Neuron (in vitro differentiated cells): Measurements from ENCODE around the gene ESYT2.
"Not testable (repeated sequence)": the region's sequence is repeated elsewhere in the genome, so short reads cannot be mapped to it uniquely, and the experiment has no call there.

Experiments used
- H2AFZ ChIP-seq: one replicate; pipeline ENCODE4 v1.6.1; 2013; ENCODE audit warnings: low read depth, mild to moderate bottlenecking, inconsistent platforms, low read length, moderate library complexity
- H3K27me3 ChIP-seq: one replicate; pipeline ENCODE4 v1.6.1; 2013; ENCODE audit warnings: low read length; ENCODE audit not compliant: insufficient read depth
- H3K36me3 ChIP-seq: one replicate; pipeline ENCODE4 v1.6.1; 2013; ENCODE audit warnings: low read length; ENCODE audit not compliant: insufficient read depth
- H3K4me1 ChIP-seq: one replicate; pipeline ENCODE4 v1.6.1; 2013; ENCODE audit warnings: low read length; ENCODE audit not compliant: insufficient read depth
- H3K4me3 ChIP-seq: 2 replicates; pipeline ENCODE4 v1.5.1; 2013; ENCODE audit warnings: mild to moderate bottlenecking, low read length, moderate library complexity
- H3K9me3 ChIP-seq: one replicate; pipeline ENCODE4 v1.6.1; 2013; ENCODE audit warnings: low read length

ESYT2 gene, protein sequence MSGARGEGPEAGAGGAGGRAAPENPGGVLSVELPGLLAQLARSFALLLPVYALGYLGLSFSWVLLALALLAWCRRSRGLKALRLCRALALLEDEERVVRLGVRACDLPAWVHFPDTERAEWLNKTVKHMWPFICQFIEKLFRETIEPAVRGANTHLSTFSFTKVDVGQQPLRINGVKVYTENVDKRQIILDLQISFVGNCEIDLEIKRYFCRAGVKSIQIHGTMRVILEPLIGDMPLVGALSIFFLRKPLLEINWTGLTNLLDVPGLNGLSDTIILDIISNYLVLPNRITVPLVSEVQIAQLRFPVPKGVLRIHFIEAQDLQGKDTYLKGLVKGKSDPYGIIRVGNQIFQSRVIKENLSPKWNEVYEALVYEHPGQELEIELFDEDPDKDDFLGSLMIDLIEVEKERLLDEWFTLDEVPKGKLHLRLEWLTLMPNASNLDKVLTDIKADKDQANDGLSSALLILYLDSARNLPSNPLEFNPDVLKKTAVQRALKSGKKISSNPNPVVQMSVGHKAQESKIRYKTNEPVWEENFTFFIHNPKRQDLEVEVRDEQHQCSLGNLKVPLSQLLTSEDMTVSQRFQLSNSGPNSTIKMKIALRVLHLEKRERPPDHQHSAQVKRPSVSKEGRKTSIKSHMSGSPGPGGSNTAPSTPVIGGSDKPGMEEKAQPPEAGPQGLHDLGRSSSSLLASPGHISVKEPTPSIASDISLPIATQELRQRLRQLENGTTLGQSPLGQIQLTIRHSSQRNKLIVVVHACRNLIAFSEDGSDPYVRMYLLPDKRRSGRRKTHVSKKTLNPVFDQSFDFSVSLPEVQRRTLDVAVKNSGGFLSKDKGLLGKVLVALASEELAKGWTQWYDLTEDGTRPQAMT

DNA sequence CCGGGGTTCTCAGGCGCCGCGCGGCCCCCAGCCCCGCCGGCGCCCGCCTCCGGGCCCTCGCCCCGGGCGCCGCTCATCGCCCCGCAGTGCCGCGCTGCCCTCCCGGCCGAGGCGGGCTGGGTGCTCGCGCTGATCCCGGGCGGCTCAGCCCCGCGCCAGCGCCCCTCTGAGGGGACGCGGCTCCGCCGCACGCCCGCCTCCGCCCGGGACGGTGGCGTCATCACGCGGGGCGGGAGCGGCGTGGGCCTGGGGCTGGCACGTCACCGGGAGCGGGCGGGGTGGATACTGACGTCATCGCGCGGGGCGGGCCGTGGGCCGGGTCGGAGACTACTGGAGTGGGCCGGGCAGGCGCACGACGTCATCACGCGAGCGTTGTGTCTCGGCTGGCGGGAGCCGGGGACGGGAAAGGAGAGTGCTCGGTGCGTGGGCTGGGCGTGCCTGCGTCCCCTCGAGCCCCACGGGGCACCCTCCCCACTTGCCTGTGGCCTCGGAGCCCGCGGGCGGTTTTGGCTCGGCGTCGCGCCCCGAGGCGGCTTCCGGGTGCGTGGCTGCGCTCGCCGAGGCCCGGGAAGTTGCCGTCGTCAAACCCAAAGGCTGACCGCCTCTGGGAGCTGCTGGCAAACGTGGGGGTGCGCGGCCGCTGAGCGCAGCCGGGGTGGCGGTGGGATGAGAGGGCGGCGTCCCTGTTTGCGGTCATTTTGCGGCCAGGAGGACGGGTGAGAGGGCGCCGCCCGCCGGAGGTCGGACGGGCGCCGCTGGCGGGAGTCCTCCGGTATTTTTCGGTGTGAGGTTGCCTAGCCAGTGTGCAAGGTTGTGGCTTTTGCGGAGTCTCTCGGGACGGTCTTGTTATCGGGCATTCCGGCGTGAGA is at the start of gene ESYT2:
TSS of gene ESYT2 (minus strand) at position 168 of the 869 bp plus-strand sequence. CDS start at position 77, 91 bp downstream.
- Histone ChIP-seq H3K27me3 (no peaks in the 10 kb centered on the region), H3K4me3 (peak within 1 kb of the TSS; percentile 86), H3K36me3 (no peaks in the 10 kb centered on the region), H2AFZ (peak within 1 kb of the TSS; percentile 92), H3K9me3 (no peaks in the 10 kb centered on the region), H3K4me1 (peaks cover 17% of the 10 kb centered on the region)

DNA sequence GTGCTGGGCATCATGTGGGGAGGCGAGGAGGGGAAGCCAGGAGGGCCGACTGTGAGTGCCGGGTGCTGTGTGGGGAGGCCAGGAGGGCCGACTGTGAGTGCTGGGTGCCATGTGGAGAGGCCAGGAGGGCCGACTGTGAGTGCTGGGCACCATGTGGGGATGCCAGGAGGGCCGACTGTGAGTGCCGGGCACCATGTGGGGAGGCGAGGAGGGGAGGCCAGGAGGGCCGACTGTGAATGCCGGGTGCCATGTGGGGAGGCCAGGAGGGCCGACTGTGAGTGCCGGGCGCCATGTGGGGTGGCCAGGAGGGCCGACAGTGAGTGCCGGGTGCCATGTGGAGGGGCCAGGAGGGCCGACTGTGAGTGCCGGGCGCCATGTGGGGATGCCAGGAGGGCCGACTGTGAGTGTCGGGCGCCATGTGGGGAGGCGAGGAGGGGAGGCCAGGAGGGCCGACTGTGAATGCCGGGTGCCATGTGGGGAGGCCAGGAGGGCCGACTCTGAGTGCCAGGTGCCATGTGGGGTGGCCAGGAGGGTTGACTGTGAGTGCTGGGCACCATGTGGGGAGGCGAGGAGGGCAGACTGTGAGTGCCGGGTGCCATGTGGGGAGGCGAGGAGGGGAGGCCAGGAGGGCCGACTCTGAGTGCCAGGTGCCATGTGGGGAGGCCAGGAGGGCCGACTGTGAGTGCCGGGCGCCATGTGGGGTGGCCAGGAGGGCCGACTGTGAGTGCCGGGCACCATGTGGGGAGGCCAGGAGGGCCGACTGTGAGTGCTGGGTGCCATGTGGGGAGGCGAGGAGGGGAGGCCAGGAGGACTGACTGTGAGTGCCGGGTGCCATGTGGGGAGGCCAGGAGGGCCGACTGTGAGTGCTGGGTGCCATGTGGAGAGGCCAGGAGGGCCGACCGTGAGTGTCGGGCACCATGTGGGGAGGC is 49.1 kb upstream of the ESYT2 start:
- not testable (repeated sequence) for H3K4me3 ChIP-seq, H3K27me3 ChIP-seq, H3K9me3 ChIP-seq, H3K4me1 ChIP-seq, H2AFZ ChIP-seq
- peaks cover 52% of the 10 kb centered on the region for H3K36me3 ChIP-seq

DNA sequence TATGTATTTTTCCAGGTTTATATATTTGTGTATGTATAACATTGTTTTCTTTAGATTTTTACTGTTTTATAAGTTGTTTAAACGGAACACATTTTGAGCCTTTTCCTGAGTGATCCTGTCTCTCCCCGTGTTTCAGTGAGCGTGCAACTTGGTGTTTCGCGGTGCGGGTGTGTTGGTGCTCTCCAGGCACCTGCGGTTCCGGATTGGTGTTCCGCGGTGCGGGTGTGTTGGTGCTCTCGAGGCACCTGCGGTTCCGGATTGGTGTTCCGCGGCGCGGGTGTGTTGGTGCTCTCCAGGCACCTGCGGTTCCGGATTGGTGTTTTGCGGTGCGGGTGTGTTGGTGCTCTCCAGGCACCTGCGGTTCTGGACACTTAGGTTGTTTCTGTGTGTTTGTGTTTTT is 47.7 kb upstream of the ESYT2 start:
- Histone ChIP-seq H3K9me3 (no peaks in the 10 kb centered on the region), H3K27me3 (no peaks in the 10 kb centered on the region), H3K4me3 (no peak overlapping the region), H2AFZ (no peak overlapping the region), H3K4me1 (no peaks in the 10 kb centered on the region), H3K36me3 (peaks cover 52% of the 10 kb centered on the region)

DNA sequence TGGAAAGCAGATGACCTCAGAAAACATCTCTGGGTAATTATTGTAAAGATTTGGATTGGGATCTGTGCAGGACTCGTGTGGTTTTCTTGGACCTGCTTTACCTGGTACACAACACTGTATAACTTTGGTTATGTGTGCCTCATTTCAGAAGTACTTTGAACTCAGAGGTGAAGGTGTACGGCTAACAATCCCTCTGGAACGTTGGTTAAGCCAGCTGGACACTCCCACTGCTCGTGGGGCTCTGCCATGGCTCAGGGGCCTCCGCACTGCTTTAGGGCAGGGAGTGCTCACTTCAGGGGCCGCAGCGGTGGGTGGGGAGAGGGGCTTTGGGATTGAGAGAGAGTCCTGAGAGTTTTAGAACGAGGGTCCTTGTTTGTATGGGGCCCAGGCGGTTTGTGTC is 40.6 kb upstream of the ESYT2 start:
- H3K36me3 ChIP-seq: peaks cover 33% of the 10 kb centered on the region
- H2AFZ ChIP-seq: no peak overlapping the region
- H3K27me3 ChIP-seq: no peaks in the 10 kb centered on the region
- H3K4me3 ChIP-seq: no peak overlapping the region
- no peaks in the 10 kb centered on the region for H3K4me1 ChIP-seq
- peaks cover 4% of the 10 kb centered on the region for H3K9me3 ChIP-seq

DNA sequence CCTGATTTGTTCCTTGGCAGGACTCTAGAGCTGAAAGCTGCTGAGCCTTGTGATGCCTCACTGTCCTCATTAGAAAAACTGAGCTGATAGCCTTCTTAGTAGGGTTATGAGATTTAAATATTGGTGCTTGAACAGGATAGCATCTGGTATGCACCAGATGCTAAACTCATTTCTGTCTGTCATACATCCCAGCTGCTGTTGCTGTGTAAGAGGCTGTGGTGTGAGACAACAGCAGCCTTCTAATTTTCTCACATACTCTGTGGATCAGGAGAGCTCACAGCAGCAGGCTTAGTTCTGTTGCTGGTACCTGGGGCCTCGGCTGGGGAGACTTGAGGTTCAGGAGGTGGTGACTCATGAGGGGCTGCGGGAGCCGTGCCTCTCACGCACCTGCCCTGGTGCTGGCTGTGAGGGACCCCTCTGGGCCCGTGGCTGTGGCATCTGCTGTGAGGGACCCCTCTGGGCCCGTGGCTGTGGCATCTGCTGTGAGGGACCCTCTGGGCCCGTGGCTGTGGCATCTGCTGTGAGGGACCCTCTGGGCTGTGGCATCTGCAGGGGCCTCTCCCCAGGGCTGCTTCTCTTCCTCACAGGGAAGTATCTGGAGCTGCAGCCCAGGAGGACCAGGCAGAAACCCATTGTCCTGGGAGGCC is 39.6 kb upstream of the ESYT2 start:
- Histone ChIP-seq H3K9me3 (peaks cover 4% of the 10 kb centered on the region), H3K4me3 (no peak overlapping the region), H2AFZ (no peak overlapping the region), H3K36me3 (peaks cover 28% of the 10 kb centered on the region), H3K27me3 (no peaks in the 10 kb centered on the region), H3K4me1 (no peaks in the 10 kb centered on the region)

DNA sequence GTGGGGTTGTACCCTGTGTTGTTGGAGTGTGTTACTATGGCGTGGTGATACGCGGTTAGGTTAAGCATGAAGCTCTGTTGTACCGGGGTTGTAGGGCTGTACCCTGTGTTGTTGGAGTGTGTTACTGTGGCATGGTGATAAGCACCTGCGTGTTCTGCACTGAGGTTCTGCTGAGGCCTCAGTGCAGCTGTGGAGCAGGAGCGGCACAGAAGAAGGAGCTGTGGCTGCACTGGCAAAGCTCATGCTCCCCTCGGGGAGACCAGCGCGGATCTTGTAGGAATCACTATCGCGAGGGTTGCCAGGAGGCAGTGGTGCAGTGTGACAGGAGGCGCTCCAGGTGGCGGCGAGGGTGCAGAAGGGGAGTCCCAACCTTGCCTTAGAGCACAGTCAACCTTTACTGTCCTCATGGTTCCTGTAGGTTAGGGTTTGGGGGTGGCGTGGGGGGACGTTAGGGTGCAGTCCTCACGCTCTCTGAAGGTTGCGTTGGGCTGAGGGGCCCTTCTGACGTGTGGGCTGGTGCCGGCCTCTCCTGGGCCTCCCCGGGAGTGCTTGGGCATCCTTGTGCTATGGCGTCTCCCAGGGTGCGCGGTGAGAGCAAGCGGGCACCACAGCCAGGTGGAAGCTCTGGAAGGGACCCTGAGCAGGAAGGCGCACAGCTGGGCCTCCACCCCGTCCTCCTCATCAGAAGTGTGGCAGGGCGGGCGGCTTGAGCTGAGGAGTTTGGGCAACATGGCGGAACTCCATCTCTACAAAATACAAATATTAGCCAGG is 38.1 kb upstream of the ESYT2 start:
- Histone ChIP-seq H3K36me3 (peaks cover 17% of the 10 kb centered on the region), H3K27me3 (no peaks in the 10 kb centered on the region), H3K4me3 (no peak overlapping the region), H2AFZ (no peak overlapping the region), H3K4me1 (no peaks in the 10 kb centered on the region), H3K9me3 (peaks cover 4% of the 10 kb centered on the region)

DNA sequence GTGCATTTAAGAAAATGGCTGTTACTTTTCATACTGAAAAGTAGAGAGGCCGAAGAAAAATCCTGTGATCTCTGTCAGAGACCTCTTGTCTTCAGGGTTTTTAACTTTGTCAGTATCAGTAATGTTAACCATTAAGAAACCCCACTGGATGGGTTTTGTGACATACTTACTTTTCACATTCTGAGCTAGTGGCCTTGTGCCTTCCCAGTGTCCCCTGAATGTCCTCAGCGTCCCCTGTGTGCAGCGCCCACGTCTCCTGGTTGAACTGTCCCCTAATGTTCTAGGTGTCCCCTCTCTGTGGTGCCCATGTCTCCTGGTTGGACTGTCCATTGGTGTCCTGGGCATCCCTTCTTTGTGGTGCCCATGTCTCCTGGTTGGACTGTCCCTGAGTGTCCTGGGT is 36.7 kb upstream of the ESYT2 start:
- Histone ChIP-seq H2AFZ (no peak overlapping the region), H3K4me3 (no peak overlapping the region), H3K27me3 (no peaks in the 10 kb centered on the region), H3K4me1 (no peaks in the 10 kb centered on the region), H3K9me3 (peaks cover 4% of the 10 kb centered on the region), H3K36me3 (peaks cover 7% of the 10 kb centered on the region)

DNA sequence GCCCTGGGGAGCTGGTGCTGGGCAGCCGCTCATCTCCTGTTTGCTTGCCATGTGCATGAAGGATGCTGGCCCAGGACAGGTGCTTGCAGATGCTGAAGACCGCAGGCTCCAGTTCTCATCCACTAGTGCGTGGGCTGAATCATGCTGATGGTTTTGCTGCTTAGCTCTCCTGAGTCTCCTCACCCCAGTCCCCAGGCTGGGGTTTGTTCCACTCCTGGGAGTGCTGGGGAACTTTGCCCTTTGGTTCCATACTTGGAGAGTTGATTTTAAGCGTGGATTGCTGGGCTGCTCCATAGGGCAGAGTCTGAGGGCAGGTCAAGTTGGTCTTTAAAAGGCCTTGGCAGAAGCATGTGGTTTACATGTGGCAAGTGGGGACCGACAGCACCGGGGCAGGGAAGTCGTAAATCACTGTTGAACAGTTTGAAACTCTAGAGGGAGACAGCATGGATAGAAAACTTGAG is 36.2 kb upstream of the ESYT2 start:
- no peaks in the 10 kb centered on the region for H3K27me3 ChIP-seq
- H3K9me3 ChIP-seq: peaks cover 4% of the 10 kb centered on the region
- H3K4me1 ChIP-seq: no peaks in the 10 kb centered on the region
- H3K36me3 ChIP-seq: peaks cover 3% of the 10 kb centered on the region
- H2AFZ ChIP-seq: no peak overlapping the region
- H3K4me3 ChIP-seq: no peak overlapping the region

DNA sequence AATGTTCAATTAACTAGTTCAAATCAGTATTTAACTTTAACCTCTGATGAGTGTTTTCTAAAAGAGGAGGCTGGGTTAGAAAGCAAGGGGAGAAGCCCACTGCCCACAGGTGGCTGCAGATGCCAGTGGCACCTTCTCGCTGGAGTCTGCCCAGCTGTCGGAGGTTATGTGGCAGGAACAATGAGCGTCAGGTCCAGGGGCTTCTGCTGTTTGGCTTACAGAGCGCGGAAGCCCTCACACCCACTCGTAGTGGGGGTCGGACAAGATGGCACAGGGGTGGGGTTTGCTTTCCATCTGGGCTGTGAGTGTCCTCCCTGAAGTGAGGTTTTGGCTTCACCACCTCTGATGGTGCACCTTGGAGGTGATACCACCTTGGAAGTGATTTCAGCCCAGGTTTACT is 35.5 kb upstream of the ESYT2 start:
- no peaks in the 10 kb centered on the region for H3K27me3 ChIP-seq
- peaks cover 4% of the 10 kb centered on the region for H3K9me3 ChIP-seq
- H2AFZ ChIP-seq: no peak overlapping the region
- no peak overlapping the region for H3K4me3 ChIP-seq
- peaks cover 2% of the 10 kb centered on the region for H3K36me3 ChIP-seq
- no peaks in the 10 kb centered on the region for H3K4me1 ChIP-seq

DNA sequence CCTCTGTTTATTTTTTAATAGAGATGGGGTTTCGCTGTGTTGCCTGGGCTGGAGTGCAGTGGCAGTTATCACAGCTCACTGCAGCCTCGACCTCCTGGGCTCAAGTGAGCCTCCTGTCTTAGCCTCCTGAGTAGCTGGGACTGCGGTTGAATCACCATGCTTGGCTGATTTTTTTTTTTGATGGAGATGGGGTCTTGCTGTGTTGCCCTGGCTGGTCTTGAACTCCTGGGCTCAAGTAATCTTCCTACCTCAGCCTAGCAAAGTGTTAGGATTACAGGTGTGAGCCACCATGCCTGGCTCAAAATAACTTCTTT is 35.2 kb upstream of the ESYT2 start:
- no peaks in the 10 kb centered on the region for H3K36me3 ChIP-seq
- no peaks in the 10 kb centered on the region for H3K4me1 ChIP-seq

More for the DNA sequence above, 35.2 kb upstream of the ESYT2 start:
- Histone ChIP-seq H3K9me3 (peaks cover 4% of the 10 kb centered on the region), H2AFZ (no peak overlapping the region), H3K27me3 (no peaks in the 10 kb centered on the region), H3K4me3 (no peak overlapping the region)
